GM21576 (cell line): Measurements from ENCODE around the gene IMPA2.
"Not testable (repeated sequence)": the region's sequence is repeated elsewhere in the genome, so short reads cannot be mapped to it uniquely, and the experiment has no call there.

Experiments used
- ATAC-seq: cut with Tn5 transposase; IDR thresholded peaks from one replicate; pipeline ENCODE4 v1.9.1; 2021; ENCODE audit warnings: mild to moderate bottlenecking, moderate library complexity; ENCODE audit not compliant: unreplicated experiment

Gene IMPA2

GRCh38 chr18:12067671-12068070 lies 86.4 kb downstream of the IMPA2 start:
- ATAC-seq, result no peak

GRCh38 chr18:12068316-12068949 lies 87.1 kb downstream of the IMPA2 start:
- not testable (repeated sequence) for ATAC-seq

GRCh38 chr18:12068950-12069320 lies 87.6 kb downstream of the IMPA2 start:
- no peak for ATAC-seq

GRCh38 chr18:12071066-12071465 lies 89.8 kb downstream of the IMPA2 start:
- not testable (repeated sequence) for ATAC-seq

GRCh38 chr18:12072996-12073395 lies 91.7 kb downstream of the IMPA2 start:
- no peak for ATAC-seq

- no peak for ATAC-seq
Measured at GRCh38 chr18:12074736-12075135, 93.4 kb downstream of the IMPA2 start.

GRCh38 chr18:12076424-12077140 lies 95.3 kb downstream of the IMPA2 start:
- no peak for ATAC-seq

- not testable (repeated sequence) for ATAC-seq
Measured at GRCh38 chr18:12077994-12078393, 96.7 kb downstream of the IMPA2 start.

GRCh38 chr18:12079491-12080237 lies 98.4 kb downstream of the IMPA2 start:
- no peak for ATAC-seq
